H7 (cell line): ENCODE measurements around the gene NAMPT. TPM values are rescaled to one million over a fixed set of nuclear protein-coding genes. Genes with fewer than 3 reads are reported as not detected.
"Not testable (repeated sequence)": the region's sequence is repeated elsewhere in the genome, so short reads cannot be mapped to it uniquely, and the experiment has no call there.

Experiments
- DNase-seq: peaks from one replicate; pipeline ENCODE4 v3.0.0; 2012
- H3K27me3 ChIP-seq: 2 replicates; pipeline ENCODE4 v1.6.0; 2011; ENCODE audit warnings: mild to moderate bottlenecking, low read length; ENCODE audit not compliant: control insufficient read depth, insufficient read depth
- H3K36me3 ChIP-seq: replicated peaks from 2 replicates; pipeline ENCODE4 v1.5.1; 2011; ENCODE audit warnings: low read length; ENCODE audit not compliant: control insufficient read depth, insufficient read depth
- H3K4me3 ChIP-seq: 2 replicates; pipeline ENCODE4 v1.5.1; 2011; ENCODE audit warnings: low read depth, mild to moderate bottlenecking, control low read depth, low read length, moderate library complexity; ENCODE audit not compliant: insufficient read depth
- total RNA-seq: library from RNA; depleted of rRNA; stranded (reverse); fragments of >200 nt; shearing (Covaris generic); gene quantifications from 2 replicates; pipeline ENCODE4 v1.2.3, GENCODE V29; 2014; rRNA removed

Gene NAMPT
- total RNA-seq, 1 experiment from 2014 or later, result 59.5 TPM

GRCh38 chr7:106216517-106216922 is 68.3 kb downstream of the NAMPT start:
- Histone ChIP-seq H3K27me3 (no peaks in the 10 kb centered on the region), H3K4me3 (no peak overlapping the region), H3K36me3 (no peaks in the 10 kb centered on the region)
- no peak for DNase-seq

- no peak for DNase-seq
- Histone ChIP-seq H3K27me3 (no peaks in the 10 kb centered on the region), H3K36me3 (no peaks in the 10 kb centered on the region), H3K4me3 (no peak overlapping the region)
Measured at GRCh38 chr7:106215868-106216516, 68.8 kb downstream of the NAMPT start.

GRCh38 chr7:106208944-106209343 is 75.8 kb downstream of the NAMPT start:
- not testable (repeated sequence) for H3K4me3 ChIP-seq, H3K36me3 ChIP-seq, H3K27me3 ChIP-seq, DNase-seq

GRCh38 chr7:106206826-106207541 is 77.8 kb downstream of the NAMPT start:
- H3K36me3 ChIP-seq, result no peaks in the 10 kb centered on the region
- H3K4me3 ChIP-seq, result no peak overlapping the region
- no peaks in the 10 kb centered on the region for H3K27me3 ChIP-seq
- no peak for DNase-seq

GRCh38 chr7:106205621-106206222 is 79.1 kb downstream of the NAMPT start:
- H3K27me3 ChIP-seq, result no peaks in the 10 kb centered on the region
- no peak overlapping the region for H3K4me3 ChIP-seq
- DNase-seq, result no peak
- no peaks in the 10 kb centered on the region for H3K36me3 ChIP-seq

- no peak for DNase-seq
Measured at GRCh38 chr7:106203473-106203872, 81.3 kb downstream of the NAMPT start.

GRCh38 chr7:106201164-106201563 is 83.6 kb downstream of the NAMPT start:
- peak; percentile 26 for DNase-seq
- Histone ChIP-seq H3K27me3 (no peaks in the 10 kb centered on the region), H3K4me3 (no peak overlapping the region), H3K36me3 (no peaks in the 10 kb centered on the region)

More at GRCh38 chr7:106203473-106203872, 81.3 kb downstream of the NAMPT start:
- H3K36me3 ChIP-seq, result no peaks in the 10 kb centered on the region
- H3K4me3 ChIP-seq, result no peak overlapping the region
- H3K27me3 ChIP-seq, result no peaks in the 10 kb centered on the region

GRCh38 chr7:106199813-106200364 is 84.9 kb downstream of the NAMPT start:
- no peaks in the 10 kb centered on the region for H3K27me3 ChIP-seq
- H3K36me3 ChIP-seq, result no peaks in the 10 kb centered on the region
- DNase-seq, result no peak
- no peak overlapping the region for H3K4me3 ChIP-seq

GRCh38 chr7:106199024-106199423 is 85.8 kb downstream of the NAMPT start:
- DNase-seq, result no peak
- Histone ChIP-seq H3K4me3 (no peak overlapping the region), H3K27me3 (no peaks in the 10 kb centered on the region), H3K36me3 (no peaks in the 10 kb centered on the region)

Other genes starting within 250 kb of the NAMPT start
- gene SYPL1, start 172.7 kb downstream of the NAMPT start, total RNA-seq, result 25.2 and 30.7 TPM in 2 replicates